Esophagus (tissue), 2 donors: ENCODE results near the gene LRP2. TPM values are rescaled to one million over a fixed set of nuclear protein-coding genes. Genes with fewer than 3 reads are reported as not detected.

Experiments used
- H3K27ac ChIP-seq, 2 donors: one replicate each; pipeline ENCODE4 v1.5.1; 2013; ENCODE audit warnings: low read depth in 2 of 2, mild to moderate bottlenecking in 2 of 2, inconsistent platforms in 1 of 2, low read length in 1 of 2, moderate library complexity in 1 of 2
- H3K27me3 ChIP-seq, 2 donors: one replicate each; pipeline ENCODE4 v1.6.1; 2013; ENCODE audit warnings: low read length in 2 of 2, control low read depth in 1 of 2, mild to moderate bottlenecking in 1 of 2; ENCODE audit not compliant: insufficient read depth in 2 of 2, control insufficient read depth in 1 of 2
- H3K36me3 ChIP-seq, 2 donors: one replicate each; pipeline ENCODE4 v1.6.1; 2013; ENCODE audit warnings: low read length in 1 of 2; ENCODE audit not compliant: control insufficient read depth in 2 of 2, insufficient read depth in 2 of 2
- H3K4me1 ChIP-seq, 2 donors: one replicate each; pipeline ENCODE4 v1.6.1; 2013; ENCODE audit warnings: low read length in 1 of 2; ENCODE audit not compliant: control insufficient read depth in 2 of 2, insufficient read depth in 2 of 2
- H3K4me3 ChIP-seq, 2 donors: one replicate each; pipeline ENCODE4 v1.5.1; 2013; ENCODE audit warnings: low read length in 2 of 2, mild to moderate bottlenecking in 2 of 2, low read depth in 1 of 2, moderate library complexity in 1 of 2
- H3K9me3 ChIP-seq, 2 donors: one replicate each; pipeline ENCODE4 v1.6.1; 2013; ENCODE audit warnings: mild to moderate bottlenecking in 2 of 2, low read depth in 1 of 2, low read length in 1 of 2, moderate library complexity in 1 of 2; ENCODE audit not compliant: control insufficient read depth in 2 of 2, insufficient read depth in 1 of 2
- WGBS, 2 donors: extraction: QIAGEN DNeasy Blood & Tissue Kit; methylation state at CpG; one replicate each; pipeline ENCODE4 v1.1.7; 2013; 5-methylcytosine and 5-hydroxymethylcytosine counted together
- polyA plus RNA-seq, 2 donors: library from polyadenylated mRNA; stranded (reverse); fragments of 200-250 nt; gene quantifications; one replicate each; pipeline ENCODE4 v1.2.3, GENCODE V29; 2013
- donor health status: healthy with polysubstance abuse.
- donor health status: Bipolar disorder and iron deficiency.

The LRP2 gene
- polyA plus RNA-seq, 2 donors: not detected

DNA sequence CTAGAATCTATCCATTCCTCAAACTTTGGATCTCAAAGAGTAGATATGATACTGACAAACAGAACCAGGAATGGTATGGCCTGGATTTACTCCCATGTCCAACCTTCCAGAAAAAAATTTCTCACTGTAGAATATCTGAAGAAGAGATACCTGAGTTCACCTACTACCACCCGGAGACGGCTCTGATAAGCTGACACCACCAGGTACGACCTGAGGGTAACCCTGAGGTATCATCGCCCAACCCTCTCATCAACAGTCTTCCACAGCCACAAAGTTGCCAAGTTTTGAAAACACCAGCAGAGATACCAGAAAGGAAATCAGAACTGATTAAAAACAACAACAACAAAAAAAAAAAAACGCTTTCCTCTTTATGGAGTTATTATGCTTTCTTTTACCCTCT, 102.9 kb downstream of the LRP2 start:
- H3K27ac ChIP-seq: no peak overlapping the region
- H3K36me3 ChIP-seq: no peaks in the 10 kb centered on the region
- no peak overlapping the region for H3K4me3 ChIP-seq
- 83 to 90% methylated on average over 5 of the region's 5 CpGs for WGBS, 2 donors
- no peaks in the 10 kb centered on the region for H3K9me3 ChIP-seq
- H3K4me1 ChIP-seq: no peaks in the 10 kb centered on the region
- H3K27me3 ChIP-seq: no peaks in the 10 kb centered on the region

DNA sequence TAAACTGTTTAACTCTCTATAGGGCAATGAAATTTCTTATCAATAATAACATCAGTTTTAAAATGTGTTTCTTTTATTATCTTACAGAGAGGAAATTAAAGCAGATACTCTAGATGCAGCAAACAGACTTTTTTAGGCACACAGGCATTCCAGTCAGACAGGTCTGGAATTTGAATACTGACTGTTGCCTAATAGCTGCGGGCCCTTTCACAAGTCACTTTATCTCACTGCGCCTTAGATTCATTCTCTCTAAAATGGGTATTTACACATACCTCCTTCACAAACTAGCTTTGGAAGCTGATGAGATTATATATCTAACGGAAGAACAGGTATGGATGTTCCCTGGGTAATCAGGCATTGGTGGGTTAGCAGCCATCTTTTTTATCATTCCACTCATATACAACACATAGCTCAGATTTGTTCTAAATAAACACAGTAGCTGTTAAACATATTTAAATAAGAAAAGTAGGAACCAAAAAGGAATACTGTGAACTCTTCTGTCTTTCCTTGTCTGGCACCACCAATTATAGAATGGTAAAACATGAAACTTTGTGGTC, 104.2 kb downstream of the LRP2 start:
- no peaks in the 10 kb centered on the region for H3K4me1 ChIP-seq
- 51 to 59% methylated on average over 3 of the region's 3 CpGs for WGBS, 2 donors

DNA sequence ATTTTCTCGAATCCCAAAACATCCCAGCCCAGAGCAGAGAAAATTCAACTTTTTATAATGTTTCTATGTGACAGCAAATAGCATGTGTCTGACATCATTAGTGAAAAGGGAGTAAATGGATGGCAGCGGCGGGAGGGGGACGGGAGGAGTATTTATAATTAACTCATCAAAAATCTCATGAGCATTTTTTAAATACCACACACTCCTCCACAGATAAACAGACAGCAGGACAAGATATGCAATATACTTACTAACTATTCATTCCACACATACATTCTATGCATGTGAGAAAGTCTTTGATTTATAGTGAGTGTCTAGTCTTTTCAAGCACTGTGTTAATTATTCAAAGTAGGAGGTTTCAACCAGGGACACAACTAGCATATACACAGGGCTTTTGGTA, 107.6 kb downstream of the LRP2 start:
- H3K4me3 ChIP-seq: no peak overlapping the region
- WGBS, 2 donors: 73 to 75% methylated on average over 4 of the region's 4 CpGs
- H3K36me3 ChIP-seq: no peaks in the 10 kb centered on the region
- H3K27me3 ChIP-seq: no peaks in the 10 kb centered on the region
- no peaks in the 10 kb centered on the region for H3K9me3 ChIP-seq
- no peak overlapping the region for H3K27ac ChIP-seq
- H3K4me1 ChIP-seq: no peaks in the 10 kb centered on the region

More for the DNA sequence above, 104.2 kb downstream of the LRP2 start:
- Histone ChIP-seq H3K9me3 (no peaks in the 10 kb centered on the region), H3K4me3 (no peak overlapping the region), H3K27me3 (no peaks in the 10 kb centered on the region), H3K36me3 (no peaks in the 10 kb centered on the region), H3K27ac (no peak overlapping the region)

DNA sequence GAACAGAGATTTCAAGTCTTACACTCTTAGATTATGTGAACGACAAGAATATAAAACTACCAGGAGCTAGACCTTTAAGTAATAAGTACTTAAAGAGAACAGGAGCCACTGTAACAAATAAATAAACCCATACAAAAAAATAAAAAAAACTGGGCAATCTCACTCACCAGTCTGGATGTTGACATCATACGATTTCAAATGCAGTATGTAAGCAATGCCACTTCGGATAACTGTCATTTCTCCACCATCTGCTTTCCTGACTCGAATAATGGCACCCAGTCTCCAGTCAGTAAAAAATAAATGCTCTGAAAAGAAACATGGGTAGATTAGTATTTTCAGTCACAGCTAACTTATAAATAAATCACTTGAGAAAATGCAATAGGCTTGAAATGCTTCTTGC, 115.1 kb downstream of the LRP2 start:
- 79 to 85% methylated on average over 4 of the region's 4 CpGs for WGBS, 2 donors
- no peaks in the 10 kb centered on the region for H3K36me3 ChIP-seq
- H3K4me1 ChIP-seq: no peaks in the 10 kb centered on the region
- H3K9me3 ChIP-seq: no peaks in the 10 kb centered on the region
- no peak overlapping the region for H3K4me3 ChIP-seq
- no peaks in the 10 kb centered on the region for H3K27me3 ChIP-seq
- H3K27ac ChIP-seq: no peak overlapping the region

DNA sequence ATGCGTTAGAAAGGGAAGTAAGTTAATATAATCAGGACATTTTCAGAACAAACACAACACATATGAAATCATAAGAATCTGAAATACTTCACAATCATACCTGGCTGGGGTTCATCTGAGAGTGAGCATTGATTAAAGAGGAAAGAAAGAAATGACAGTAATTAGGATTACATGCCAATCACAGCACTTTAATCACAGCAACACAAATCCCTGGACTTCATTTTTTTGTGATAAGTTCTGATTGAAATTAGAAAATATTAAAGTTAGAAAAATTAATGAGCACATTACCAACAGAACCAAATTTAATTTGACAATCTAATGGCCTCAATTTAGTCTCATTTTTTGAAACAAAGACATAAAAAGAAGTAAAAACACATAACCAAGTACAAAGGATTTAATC, 121.9 kb downstream of the LRP2 start:
- Histone ChIP-seq H3K27ac (no peak overlapping the region), H3K4me1 (no peaks in the 10 kb centered on the region), H3K9me3 (no peaks in the 10 kb centered on the region), H3K36me3 (no peaks in the 10 kb centered on the region), H3K4me3 (no peak overlapping the region), H3K27me3 (no peaks in the 10 kb centered on the region)
- WGBS, 2 donors: 74 to 76% methylated on average over 1 of the region's 1 CpG

DNA sequence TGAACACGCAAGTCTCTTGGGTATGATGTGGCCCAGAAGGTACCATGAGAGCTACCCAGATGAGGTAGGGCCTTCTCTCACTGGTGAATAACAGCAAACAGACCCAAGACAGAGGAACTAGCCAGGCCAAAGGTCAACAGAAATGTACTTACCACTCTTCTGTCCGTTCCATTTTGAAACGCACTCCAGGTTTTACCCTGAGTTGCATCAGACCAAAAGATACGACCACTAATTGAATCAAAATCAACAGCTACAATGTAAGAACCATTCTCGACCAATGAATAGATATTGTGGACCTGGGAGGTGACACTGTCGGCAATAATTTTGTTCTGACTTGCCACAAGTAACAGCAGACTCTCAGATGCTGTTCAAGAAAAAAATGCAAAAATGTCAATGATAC, 124.4 kb downstream of the LRP2 start:
- 78 to 83% methylated on average over 6 of the region's 6 CpGs for WGBS, 2 donors

DNA sequence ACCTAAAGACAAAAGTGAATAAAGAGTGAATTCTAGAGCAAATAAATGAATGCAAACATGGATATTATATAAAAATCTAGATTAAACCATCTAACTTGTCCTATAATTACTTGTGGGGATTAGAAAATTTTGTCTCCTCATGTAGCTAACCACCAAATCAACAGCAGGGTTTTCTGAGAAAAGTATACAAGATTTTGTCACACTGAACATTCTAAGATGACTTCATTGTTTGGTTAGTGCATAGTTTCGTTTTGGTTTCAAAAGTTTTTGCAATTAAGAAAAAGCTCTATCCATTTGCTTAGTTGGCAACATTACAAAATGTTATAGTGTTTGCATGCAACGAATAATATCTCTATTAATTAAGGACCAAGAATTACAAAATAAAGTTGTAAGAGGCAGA, 125.0 kb downstream of the LRP2 start:
- 20 to 33% methylated on average over 2 of the region's 2 CpGs for WGBS, 2 donors
- Histone ChIP-seq H3K27ac (no peak overlapping the region), H3K4me3 (no peak overlapping the region), H3K27me3 (no peaks in the 10 kb centered on the region), H3K4me1 (no peaks in the 10 kb centered on the region), H3K9me3 (no peaks in the 10 kb centered on the region), H3K36me3 (no peaks in the 10 kb centered on the region)

More for the DNA sequence above, 124.4 kb downstream of the LRP2 start:
- no peaks in the 10 kb centered on the region for H3K9me3 ChIP-seq
- H3K36me3 ChIP-seq: no peaks in the 10 kb centered on the region
- H3K27me3 ChIP-seq: no peaks in the 10 kb centered on the region
- no peak overlapping the region for H3K4me3 ChIP-seq
- no peak overlapping the region for H3K27ac ChIP-seq
- no peaks in the 10 kb centered on the region for H3K4me1 ChIP-seq

DNA sequence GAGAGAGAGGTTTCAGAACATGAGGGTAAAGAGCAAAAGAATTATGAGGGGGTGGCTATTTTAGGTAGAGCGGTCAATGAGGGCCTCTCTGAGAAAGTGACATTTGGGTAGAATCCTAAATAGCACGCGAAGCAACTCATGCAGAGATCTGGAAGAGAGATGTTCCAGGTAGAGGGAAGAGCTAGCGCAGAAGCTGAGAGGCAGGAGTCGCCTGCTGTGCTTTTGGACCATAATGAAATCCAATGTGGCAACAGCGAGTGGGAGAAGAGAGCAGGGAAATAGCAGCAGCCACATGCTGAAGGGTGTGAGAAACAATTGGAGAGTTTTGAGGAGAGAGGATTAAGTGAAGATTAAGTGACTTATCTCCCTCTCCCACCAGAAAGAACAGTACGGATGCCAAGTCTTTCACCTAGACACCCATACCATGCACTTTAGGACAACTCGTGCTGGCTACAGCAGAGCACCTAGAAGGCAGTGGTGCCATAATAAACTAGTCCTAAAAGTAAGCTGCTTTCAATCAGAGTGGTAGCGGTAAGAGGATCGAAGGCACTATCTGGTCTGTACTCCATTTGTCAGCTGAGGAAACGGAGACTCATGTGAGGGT, 129.7 kb downstream of the LRP2 start:
- no peaks in the 10 kb centered on the region for H3K36me3 ChIP-seq
- H3K9me3 ChIP-seq: no peaks in the 10 kb centered on the region
- H3K4me1 ChIP-seq: no peaks in the 10 kb centered on the region
- no peaks in the 10 kb centered on the region for H3K27me3 ChIP-seq
- no peak overlapping the region for H3K27ac ChIP-seq
- H3K4me3 ChIP-seq: no peak overlapping the region
- WGBS, 2 donors: 88 to 90% methylated on average over 11 of the region's 11 CpGs

DNA sequence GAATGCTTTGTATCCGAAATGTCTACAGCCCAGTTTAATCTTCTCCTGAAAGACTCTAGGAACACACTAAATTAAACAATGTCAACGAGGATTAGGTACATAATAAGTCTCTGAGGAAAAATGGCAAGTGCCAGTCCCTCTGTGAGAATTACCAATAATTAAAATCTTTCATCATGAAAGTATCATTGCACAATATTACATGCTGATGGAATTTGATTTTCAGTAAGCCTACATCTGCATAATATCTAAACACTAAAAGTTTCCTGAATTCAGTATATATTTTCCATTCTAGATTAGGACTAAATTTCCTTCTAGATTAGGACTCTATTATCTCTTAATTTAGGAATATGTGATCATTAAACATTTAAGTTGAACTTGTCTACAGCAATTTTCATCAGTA, 132.1 kb downstream of the LRP2 start:
- Histone ChIP-seq H3K27ac (no peak overlapping the region), H3K27me3 (no peaks in the 10 kb centered on the region), H3K4me3 (no peak overlapping the region), H3K4me1 (no peaks in the 10 kb centered on the region), H3K9me3 (no peaks in the 10 kb centered on the region), H3K36me3 (no peaks in the 10 kb centered on the region)
- 35 to 49% methylated on average over 2 of the region's 2 CpGs for WGBS, 2 donors

DNA sequence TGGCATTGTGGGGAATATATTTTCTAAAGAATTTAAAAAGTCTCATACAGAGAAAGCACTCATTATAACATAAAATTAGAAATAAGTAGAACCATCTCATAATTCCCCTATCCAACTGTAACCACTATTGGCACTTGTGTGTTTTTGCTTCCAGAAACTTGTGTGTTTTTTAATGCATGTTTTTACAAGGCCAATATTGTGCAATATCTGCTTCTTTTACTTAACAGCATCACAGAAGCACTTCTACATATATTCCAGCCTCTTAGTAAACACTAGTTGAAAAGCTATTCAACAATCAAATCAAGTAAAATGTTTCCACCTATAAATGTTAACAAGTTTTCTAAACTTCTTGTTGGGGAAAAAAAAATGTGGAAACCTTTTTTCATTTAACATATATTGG, 132.7 kb downstream of the LRP2 start:
- Histone ChIP-seq H3K36me3 (no peaks in the 10 kb centered on the region), H3K4me1 (no peaks in the 10 kb centered on the region), H3K4me3 (no peak overlapping the region), H3K27me3 (no peaks in the 10 kb centered on the region), H3K27ac (no peak overlapping the region), H3K9me3 (no peaks in the 10 kb centered on the region)
